GM18868 (cell line): ENCODE data around the gene NOS1AP.

Source experiments
- ATAC-seq: cut with Tn5 transposase; IDR thresholded peaks from one replicate; pipeline ENCODE4 v1.9.1; 2021; ENCODE audit warnings: mild to moderate bottlenecking, moderate library complexity; ENCODE audit not compliant: unreplicated experiment

The NOS1AP gene

GRCh38 chr1:162088281-162088969, 18.9 kb downstream of the NOS1AP start:
- ATAC-seq: no peak

GRCh38 chr1:162089748-162090147, 20.3 kb downstream of the NOS1AP start:
- ATAC-seq: no peak

GRCh38 chr1:162090378-162090777, 20.9 kb downstream of the NOS1AP start:
- no peak for ATAC-seq

GRCh38 chr1:162091681-162092524, 22.4 kb downstream of the NOS1AP start:
- ATAC-seq: no peak

- ATAC-seq: no peak
Measured at GRCh38 chr1:162093095-162093494, 23.6 kb downstream of the NOS1AP start.

GRCh38 chr1:162094271-162094670, 24.8 kb downstream of the NOS1AP start:
- no peak for ATAC-seq

- no peak for ATAC-seq
Measured at GRCh38 chr1:162094723-162095122, 25.2 kb downstream of the NOS1AP start.

- no peak for ATAC-seq
Measured at GRCh38 chr1:162107911-162108310, 38.4 kb downstream of the NOS1AP start.

GRCh38 chr1:162108426-162108825, 38.9 kb downstream of the NOS1AP start:
- no peak for ATAC-seq

GRCh38 chr1:162110910-162111309, 41.4 kb downstream of the NOS1AP start:
- no peak for ATAC-seq

- no peak for ATAC-seq
Measured at GRCh38 chr1:162111572-162111971, 42.1 kb downstream of the NOS1AP start.

- ATAC-seq: no peak
Measured at GRCh38 chr1:162113419-162113818, 43.9 kb downstream of the NOS1AP start.

- ATAC-seq: no peak
Measured at GRCh38 chr1:162117039-162117774, 47.7 kb downstream of the NOS1AP start.

- no peak for ATAC-seq
Measured at GRCh38 chr1:162118063-162118462, 48.6 kb downstream of the NOS1AP start.

- no peak for ATAC-seq
Measured at GRCh38 chr1:162128693-162129356, 59.3 kb downstream of the NOS1AP start.

GRCh38 chr1:162130308-162130707, 60.8 kb downstream of the NOS1AP start:
- no peak for ATAC-seq

- ATAC-seq: no peak
Measured at GRCh38 chr1:162131400-162132321, 62.2 kb downstream of the NOS1AP start.

- no peak for ATAC-seq
Measured at GRCh38 chr1:162133566-162133965, 64.1 kb downstream of the NOS1AP start.

GRCh38 chr1:162134646-162135045, 65.2 kb downstream of the NOS1AP start:
- no peak for ATAC-seq

GRCh38 chr1:162135271-162135775, 65.8 kb downstream of the NOS1AP start:
- no peak for ATAC-seq
